ENCODE results near the gene ZNF578. TPM values are rescaled to one million over a fixed set of nuclear protein-coding genes. Genes with fewer than 3 reads are reported as not detected.
"Not testable (repeated sequence)": the region's sequence is repeated elsewhere in the genome, so short reads cannot be mapped to it uniquely, and the experiment has no call there.

ZNF578 gene
- total RNA-seq, 2 experiments from 2014 or later, result 0.72 to 0.86 TPM

DNA sequence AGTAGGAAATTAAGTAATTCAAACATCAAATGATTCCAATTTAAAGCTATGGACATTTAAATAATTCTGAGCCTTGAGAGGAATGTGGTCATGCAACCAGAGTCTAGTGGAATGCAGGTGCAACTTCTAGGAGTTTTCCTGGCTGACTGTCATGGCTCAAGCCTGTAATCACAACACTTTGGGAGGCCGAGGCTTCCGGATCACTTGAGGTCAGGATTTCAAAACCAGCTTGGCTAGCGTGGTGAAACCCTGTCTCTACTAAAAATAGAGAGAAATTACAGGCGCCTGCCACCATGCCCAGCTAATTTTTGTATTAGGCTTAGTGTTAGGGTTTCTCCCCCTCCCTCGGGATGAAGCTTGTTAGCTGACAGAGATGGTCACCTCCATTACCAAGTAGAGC lies 80.5 kb downstream of the ZNF578 start:
- peaks cover 40% of the 10 kb centered on the region for H3K36me3 Mint-ChIP-seq (ENCODE audit: low read depth)
- H3K4me3 Mint-ChIP-seq, result no peak overlapping the region
- TF ChIP-seq, protein P1, sequence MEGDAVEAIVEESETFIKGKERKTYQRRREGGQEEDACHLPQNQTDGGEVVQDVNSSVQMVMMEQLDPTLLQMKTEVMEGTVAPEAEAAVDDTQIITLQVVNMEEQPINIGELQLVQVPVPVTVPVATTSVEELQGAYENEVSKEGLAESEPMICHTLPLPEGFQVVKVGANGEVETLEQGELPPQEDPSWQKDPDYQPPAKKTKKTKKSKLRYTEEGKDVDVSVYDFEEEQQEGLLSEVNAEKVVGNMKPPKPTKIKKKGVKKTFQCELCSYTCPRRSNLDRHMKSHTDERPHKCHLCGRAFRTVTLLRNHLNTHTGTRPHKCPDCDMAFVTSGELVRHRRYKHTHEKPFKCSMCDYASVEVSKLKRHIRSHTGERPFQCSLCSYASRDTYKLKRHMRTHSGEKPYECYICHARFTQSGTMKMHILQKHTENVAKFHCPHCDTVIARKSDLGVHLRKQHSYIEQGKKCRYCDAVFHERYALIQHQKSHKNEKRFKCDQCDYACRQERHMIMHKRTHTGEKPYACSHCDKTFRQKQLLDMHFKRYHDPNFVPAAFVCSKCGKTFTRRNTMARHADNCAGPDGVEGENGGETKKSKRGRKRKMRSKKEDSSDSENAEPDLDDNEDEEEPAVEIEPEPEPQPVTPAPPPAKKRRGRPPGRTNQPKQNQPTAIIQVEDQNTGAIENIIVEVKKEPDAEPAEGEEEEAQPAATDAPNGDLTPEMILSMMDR (IDR thresholded peaks at IDR 0.05), result no peak
- ChIA-PET POLR2A (no interaction called here), CTCF (interaction anchor here (0.5 kb wide), 1 partner anchor 160 kb away, joined by 3 read pairs; no protein-coding TSS in a partner anchor)
- H3K9me3 Mint-ChIP-seq, result peaks cover 2% of the 10 kb centered on the region
- DNase-seq (no peak), ATAC-seq (no peak)
- no peaks in the 10 kb centered on the region for H3K27me3 Mint-ChIP-seq
- no peak overlapping the region for H3K27ac Mint-ChIP-seq
- intact Hi-C loops (cut with micrococcal nuclease), result no loop called here
- peaks cover 26% of the 10 kb centered on the region for H3K4me1 Mint-ChIP-seq (ENCODE audit: low read depth)

- peaks cover 25% of the 10 kb centered on the region for H3K4me1 Mint-ChIP-seq (ENCODE audit: low read depth)
- H3K9me3 Mint-ChIP-seq; POLR2A ChIA-PET; intact Hi-C loops (cut with micrococcal nuclease); CTCF ChIA-PET; H3K27me3 Mint-ChIP-seq: not testable (repeated sequence)
- ATAC-seq (peak; percentile 4), DNase-seq (peak; percentile 36)
- peak overlapping the region; percentile 94 for H3K27ac Mint-ChIP-seq
- H3K4me3 Mint-ChIP-seq, result peak overlapping the region; percentile 86
- peaks cover 46% of the 10 kb centered on the region for H3K36me3 Mint-ChIP-seq (ENCODE audit: low read depth)
Measured at GRCh38 chr19:52535385-52535770, 82.0 kb downstream of the ZNF578 start.

GRCh38 chr19:52535771-52536447 lies 82.6 kb downstream of the ZNF578 start:
- TF ChIP-seq, protein P1 (IDR thresholded peaks at IDR 0.05), result no peak
- POLR2A ChIA-PET, result interaction anchor here (0.6 to 0.8 kb wide), 2 partner anchors 16 to 35 kb away, joined by 3 read pairs; no protein-coding TSS in a partner anchor
- H3K27ac Mint-ChIP-seq, result peak overlapping the region; percentile 94
- intact Hi-C loops (cut with micrococcal nuclease), result no loop called here
- H3K9me3 Mint-ChIP-seq, result peaks cover 4% of the 10 kb centered on the region
- H3K27me3 Mint-ChIP-seq, result no peaks in the 10 kb centered on the region
- peaks cover 27% of the 10 kb centered on the region for H3K4me1 Mint-ChIP-seq (ENCODE audit: low read depth)
- H3K36me3 Mint-ChIP-seq (ENCODE audit: low read depth), result peaks cover 50% of the 10 kb centered on the region
- ATAC-seq, result peak; percentile 96
- CTCF ChIA-PET, result no interaction called here
- DNase-seq, result peak; percentile 97
- H3K4me3 Mint-ChIP-seq, result peak overlapping the region; percentile 86

GRCh38 chr19:52536448-52536800 lies 83.1 kb downstream of the ZNF578 start:
- Mint-ChIP-seq H3K27ac (peak overlapping the region; percentile 94), H3K9me3 (peaks cover 4% of the 10 kb centered on the region), H3K36me3 (ENCODE audit: low read depth) (peaks cover 56% of the 10 kb centered on the region), H3K27me3 (no peaks in the 10 kb centered on the region), H3K4me1 (ENCODE audit: low read depth) (peaks cover 30% of the 10 kb centered on the region), H3K4me3 (peak overlapping the region; percentile 86)
- ATAC-seq (peak; percentile 48), DNase-seq (peak; percentile 68)
- TF ChIP-seq, protein P1 (IDR thresholded peaks at IDR 0.05), result no peak
- ChIA-PET CTCF (no interaction called here), POLR2A (interaction anchor here (0.6 to 0.8 kb wide), 2 partner anchors 16 to 34 kb away, joined by 3 read pairs; no protein-coding TSS in a partner anchor)
- intact Hi-C loops (cut with micrococcal nuclease), result no loop called here

GRCh38 chr19:52538815-52539214 lies 85.5 kb downstream of the ZNF578 start:
- H3K27ac Mint-ChIP-seq, CTCF ChIA-PET: not testable (repeated sequence)

DNA sequence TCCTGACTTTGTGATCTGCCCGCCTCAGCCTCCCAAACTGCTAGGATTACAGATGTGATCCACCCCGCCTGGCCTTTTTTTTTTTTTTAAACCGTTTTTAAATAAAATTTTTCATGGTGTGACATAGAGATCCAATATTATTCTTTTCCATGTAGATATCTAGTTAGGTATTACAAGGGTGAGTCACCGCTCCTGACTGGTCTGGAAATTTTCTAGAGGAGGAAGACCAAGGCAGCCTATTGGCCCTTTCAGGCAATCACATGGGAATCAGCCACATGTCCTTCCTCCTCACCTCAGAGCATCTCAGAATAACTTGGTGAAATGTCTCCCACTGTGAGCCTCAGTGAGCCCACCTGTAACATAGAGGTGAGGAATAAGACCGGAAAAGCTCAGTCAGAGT lies 87.8 kb downstream of the ZNF578 start:
- DNase-seq; ATAC-seq; CTCF ChIA-PET; H3K27ac Mint-ChIP-seq; intact Hi-C loops (cut with micrococcal nuclease); H3K27me3 Mint-ChIP-seq; H3K4me3 Mint-ChIP-seq: not testable (repeated sequence)
- H3K4me1 Mint-ChIP-seq (ENCODE audit: low read depth), result peaks cover 50% of the 10 kb centered on the region
- POLR2A ChIA-PET, result interaction anchor here (2.0 kb wide), 1 partner anchor 15 kb away, joined by 5 read pairs; no protein-coding TSS in a partner anchor
- H3K9me3 Mint-ChIP-seq, result peaks cover 19% of the 10 kb centered on the region
- peaks cover 74% of the 10 kb centered on the region for H3K36me3 Mint-ChIP-seq (ENCODE audit: low read depth)

More at GRCh38 chr19:52538815-52539214, 85.5 kb downstream of the ZNF578 start:
- POLR2A ChIA-PET; intact Hi-C loops (cut with micrococcal nuclease); H3K4me3 Mint-ChIP-seq; ATAC-seq; H3K27me3 Mint-ChIP-seq; DNase-seq: not testable (repeated sequence)
- peaks cover 15% of the 10 kb centered on the region for H3K9me3 Mint-ChIP-seq
- H3K36me3 Mint-ChIP-seq (ENCODE audit: low read depth), result peaks cover 68% of the 10 kb centered on the region
- peaks cover 51% of the 10 kb centered on the region for H3K4me1 Mint-ChIP-seq (ENCODE audit: low read depth)

Measured in activated CD8-positive, alpha-beta T cell treated with anti-CD3 and anti-CD28 coated beads for 36 hours (primary cell).